Endothelial cell of hepatic sinusoid (primary cell): Measurements from ENCODE around the gene PLCZ1.
"Not testable (repeated sequence)": the region's sequence is repeated elsewhere in the genome, so short reads cannot be mapped to it uniquely, and the experiment has no call there.

Experiments used
- in situ Hi-C: cut with HindIII; loops from 2 replicates; pipeline ENCODE4 v1.10.0; 2017; ENCODE audit warnings: low sequenced_read_pairs

Gene PLCZ1

GRCh38 chr12:18703911-18704310 is 33.9 kb downstream of the PLCZ1 start:
- in situ Hi-C loops, result no loop called here

DNA sequence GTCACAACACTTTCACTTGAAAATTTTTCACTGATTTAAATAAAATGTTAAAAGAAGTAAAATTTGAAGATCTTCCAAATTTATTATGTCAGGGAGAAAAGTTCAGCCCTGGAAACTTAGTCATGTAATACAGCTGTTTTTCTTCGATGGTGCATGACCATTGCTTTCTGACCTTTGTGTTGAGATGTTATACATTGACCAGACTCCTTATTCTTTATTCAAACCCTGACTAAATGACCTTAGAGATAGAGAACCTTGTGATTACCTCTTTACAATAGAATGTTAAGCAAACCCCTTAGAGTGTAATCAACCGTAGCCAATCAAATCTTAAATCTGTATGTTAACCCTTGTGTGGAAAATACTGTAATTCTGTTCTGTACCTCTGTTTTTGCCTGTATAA is 34.5 kb downstream of the PLCZ1 start:
- in situ Hi-C loops, result no loop called here

DNA sequence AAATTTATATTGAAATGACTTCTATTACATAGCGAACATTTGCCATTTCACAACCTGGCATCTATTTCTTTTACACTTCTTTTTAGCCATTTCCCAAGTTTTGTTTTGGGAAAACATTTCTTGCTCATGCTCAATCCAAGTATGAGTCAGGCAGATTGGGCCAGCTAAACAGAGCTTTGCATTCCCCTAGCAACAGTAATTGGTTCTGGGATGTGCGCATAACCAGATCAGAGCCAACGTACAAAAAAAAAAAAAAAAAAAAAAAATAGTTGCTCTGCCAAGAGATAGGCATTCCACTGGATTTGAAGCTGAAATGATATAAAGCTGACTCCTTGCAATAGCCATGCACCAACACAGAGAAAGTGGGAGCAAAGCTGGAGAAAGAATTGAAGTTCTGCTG is 37.5 kb downstream of the PLCZ1 start:
- in situ Hi-C loops, result no loop called here

DNA sequence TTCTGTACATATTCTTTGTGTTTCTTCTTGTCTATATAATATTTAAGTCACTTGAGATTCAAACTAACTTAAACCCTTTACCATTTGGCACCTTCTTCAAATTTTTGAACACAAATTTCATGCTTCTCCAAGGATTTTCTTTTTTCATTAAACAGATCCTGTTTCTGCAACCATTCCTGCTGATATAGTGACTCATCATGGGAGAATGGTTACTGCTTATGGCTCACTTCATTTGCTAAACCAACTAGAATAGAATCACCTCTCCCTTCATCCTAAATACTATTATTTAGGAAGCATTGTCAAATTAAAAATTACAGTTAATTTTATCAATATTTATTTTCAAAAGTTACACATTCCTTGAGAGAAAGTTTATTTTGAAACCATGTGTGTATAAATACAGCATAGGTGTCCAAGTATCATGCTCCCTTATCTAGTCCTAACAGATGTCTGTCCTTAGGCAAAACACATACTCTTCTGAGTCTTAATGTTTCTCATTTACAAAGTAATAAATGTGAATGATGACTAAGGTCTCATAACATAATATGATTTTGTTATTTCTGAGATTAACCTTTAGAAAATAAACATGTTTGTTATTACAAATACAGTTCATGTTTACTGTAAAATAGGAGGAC is 40.7 kb downstream of the PLCZ1 start:
- in situ Hi-C loops, result no loop called here

DNA sequence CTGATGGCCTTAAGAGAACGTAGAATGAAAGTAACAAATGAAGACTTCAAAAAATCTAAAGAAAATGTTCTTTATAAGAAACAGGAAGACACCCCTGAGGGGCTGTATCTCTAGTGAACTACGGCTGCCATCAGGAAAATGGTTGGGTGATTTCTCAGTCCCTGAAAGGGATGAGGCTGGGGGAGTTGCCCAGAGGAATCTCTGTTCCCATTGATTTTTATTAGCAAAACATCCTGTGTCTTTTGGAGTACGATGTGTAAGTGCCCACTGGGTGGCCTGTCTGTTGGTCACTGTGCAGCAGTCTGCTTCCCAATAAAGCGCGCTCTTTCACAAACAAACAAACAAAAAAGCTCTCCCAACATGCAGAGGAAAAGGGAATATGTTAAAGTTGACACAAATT is 43.8 kb downstream of the PLCZ1 start:
- in situ Hi-C loops, result not testable (repeated sequence)

- in situ Hi-C loops, result no loop called here
Observed at GRCh38 chr12:18690653-18691052, 47.2 kb downstream of the PLCZ1 start.

GRCh38 chr12:18689771-18690170 is 48.0 kb downstream of the PLCZ1 start:
- in situ Hi-C loops, result loop anchor here (5.0 kb wide), 1 partner anchor 58 kb away; no protein-coding TSS in a partner anchor

GRCh38 chr12:18684430-18684829 is 53.4 kb downstream of the PLCZ1 start:
- in situ Hi-C loops, result no loop called here

GRCh38 chr12:18683327-18684013 is 54.3 kb downstream of the PLCZ1 start:
- in situ Hi-C loops, result no loop called here

- in situ Hi-C loops, result no loop called here
Observed at GRCh38 chr12:18681818-18682217, 56.0 kb downstream of the PLCZ1 start.

- in situ Hi-C loops, result no loop called here
Observed at GRCh38 chr12:18676996-18677588, 60.7 kb downstream of the PLCZ1 start.

DNA sequence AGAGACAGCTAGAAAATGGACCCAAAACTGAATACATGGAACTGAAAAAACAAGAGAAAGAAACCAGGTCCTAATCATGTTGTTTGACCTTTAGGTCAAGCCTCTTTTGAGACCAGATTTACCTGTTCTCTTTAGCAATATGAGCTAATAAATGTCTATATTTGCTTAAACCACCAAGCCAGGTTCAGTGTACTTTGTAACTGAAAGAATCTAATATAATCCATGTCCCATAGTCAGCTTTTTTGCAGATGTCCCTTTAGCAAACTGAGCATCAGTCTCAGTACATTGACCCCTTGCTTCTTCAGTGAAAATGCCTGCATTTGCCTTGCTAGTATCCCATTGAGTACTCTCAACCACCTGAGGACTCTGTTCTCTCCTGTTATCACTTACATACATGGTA is 61.7 kb downstream of the PLCZ1 start:
- in situ Hi-C loops, result no loop called here

GRCh38 chr12:18658829-18659228 is 79.0 kb downstream of the PLCZ1 start:
- in situ Hi-C loops, result no loop called here

DNA sequence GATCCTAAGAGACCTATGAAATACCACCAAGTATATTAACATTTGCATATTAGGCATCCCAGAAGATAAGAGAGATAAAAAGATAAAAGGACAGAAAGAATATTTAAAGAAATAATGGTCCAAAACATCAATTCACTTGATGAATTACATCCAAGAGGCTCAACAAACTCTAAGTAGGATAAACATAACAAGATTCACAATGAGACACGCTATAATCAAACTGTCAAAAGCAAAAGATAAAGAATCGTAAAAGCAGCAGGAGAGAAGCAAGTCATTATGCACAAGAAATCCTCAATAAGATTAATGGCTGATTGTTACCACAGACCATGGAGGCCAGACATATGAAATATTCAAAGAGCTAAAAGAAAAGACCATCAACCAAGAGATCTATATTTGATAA is 79.6 kb downstream of the PLCZ1 start:
- in situ Hi-C loops, result no loop called here

DNA sequence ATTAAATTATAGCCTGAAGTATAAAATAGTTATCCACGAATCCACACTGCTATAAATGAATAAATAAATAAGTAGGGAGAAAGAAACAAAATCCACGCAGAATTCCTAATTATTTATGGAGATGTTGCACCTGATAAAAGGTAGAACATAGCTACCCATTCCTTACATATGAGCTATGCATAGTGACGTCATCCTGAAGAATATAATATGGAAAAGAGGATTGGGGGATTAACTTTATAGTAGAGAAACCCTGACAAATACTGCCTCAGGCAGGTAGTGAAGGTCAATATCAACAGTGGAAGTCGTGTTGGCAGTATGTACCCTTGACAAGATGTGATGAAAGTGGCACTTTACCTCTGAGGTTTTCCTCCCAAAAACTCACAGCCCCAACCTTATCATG is 82.5 kb downstream of the PLCZ1 start:
- in situ Hi-C loops, result no loop called here

DNA sequence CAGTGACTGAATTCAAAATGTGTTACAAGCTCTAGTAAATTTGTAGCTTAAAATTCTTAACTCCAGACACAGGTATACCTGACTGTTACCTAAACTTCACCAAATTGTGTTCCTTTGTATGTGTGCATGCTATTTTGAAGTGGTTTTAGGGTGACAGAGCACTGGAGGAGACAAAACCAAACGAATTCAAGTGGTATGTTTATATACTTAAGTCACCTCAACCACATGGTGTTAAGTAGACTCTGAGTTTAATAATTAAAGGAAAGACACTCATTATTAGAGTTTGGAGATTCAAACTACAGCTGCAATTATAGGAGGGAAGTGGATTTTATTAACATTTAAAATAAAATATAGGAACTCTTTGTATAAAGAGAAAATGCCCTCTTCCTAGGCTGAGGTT is 84.3 kb downstream of the PLCZ1 start:
- in situ Hi-C loops, result no loop called here

DNA sequence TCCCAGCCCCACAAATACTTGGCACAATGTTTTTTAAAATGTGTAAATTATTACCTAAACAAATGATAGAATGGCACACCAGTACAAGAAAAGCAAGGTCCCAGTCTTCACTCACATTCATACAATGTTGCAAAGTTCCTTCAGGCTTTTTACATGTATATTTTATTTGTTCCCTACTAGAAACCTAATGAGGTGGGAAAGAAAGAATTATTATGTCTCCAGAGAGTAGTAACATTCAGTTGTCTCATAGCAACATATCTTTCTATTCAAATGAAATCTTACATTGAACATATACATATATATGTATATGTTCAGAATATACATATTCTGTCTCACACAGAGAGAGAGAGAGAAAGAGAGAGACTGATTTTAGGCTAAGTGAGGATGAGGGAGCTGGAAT is 85.2 kb downstream of the PLCZ1 start:
- in situ Hi-C loops, result no loop called here

DNA sequence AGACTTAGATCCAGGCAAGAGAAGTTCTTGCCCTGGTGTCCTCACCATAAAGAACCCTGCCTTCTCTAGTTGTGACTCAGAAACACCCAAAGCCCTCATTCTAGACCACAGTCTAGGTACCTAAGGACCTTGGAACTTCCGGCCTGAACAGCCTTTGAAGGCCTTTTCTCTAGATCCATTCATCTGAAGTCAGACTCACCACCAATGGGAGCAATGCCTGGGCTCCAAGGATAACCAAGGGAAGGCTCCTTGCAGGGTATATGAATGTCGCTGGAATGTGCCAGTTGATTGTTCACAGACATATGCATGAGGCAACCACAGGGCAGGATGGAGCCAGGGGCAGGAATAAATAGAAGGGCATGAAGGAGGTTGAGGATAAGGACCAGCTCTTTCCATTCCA is 86.3 kb downstream of the PLCZ1 start:
- in situ Hi-C loops, result no loop called here

DNA sequence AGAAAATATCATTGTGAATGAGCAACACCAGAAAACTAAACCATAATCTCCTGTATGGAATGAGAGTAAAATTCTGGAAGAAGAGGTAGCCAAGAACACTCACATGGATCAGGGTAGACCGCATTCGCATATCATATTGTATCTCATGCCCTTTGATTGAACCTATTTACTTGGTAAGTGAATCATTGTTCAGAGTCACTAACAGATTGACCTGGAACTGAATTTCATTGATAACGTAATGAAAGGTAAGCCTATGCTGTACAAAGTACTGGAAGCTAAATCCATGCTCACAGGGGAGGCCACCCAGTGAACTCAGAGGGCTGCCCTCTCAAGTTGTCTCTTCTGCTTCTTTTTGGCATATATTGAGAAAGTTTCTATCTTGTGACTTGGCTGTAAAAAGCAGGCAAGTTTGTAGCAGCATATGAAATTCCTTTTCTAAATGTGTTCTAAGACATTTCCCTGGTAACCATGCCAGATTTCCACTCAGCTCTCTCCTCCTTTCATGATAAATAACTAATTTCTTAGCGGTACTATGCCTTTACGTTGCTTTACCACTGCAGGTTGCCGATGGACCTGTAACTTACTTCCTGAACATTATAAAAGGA is 91.4 kb downstream of the PLCZ1 start:
- in situ Hi-C loops, result no loop called here

GRCh38 chr12:18644564-18644963 is 93.2 kb downstream of the PLCZ1 start:
- in situ Hi-C loops, result no loop called here

DNA sequence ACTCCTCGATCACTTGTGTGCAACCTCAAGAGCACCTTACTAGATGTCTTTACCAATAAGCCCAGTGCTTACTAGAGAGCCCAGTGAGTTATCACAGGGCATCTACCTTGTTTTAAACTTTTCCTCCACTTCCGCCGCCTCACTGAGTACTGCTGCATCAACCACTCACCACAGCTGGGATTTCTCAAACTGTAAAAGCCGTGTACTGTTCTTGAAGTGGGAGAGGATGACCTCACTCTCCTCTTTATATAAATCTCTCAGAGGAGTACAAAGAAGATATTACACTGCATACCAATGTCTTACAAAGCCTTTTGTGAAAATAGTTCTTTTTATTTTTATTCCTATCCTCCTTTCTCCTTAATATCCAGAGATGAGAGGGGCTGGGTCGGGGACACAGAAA is 94.1 kb downstream of the PLCZ1 start:
- in situ Hi-C loops, result no loop called here

GRCh38 chr12:18640321-18640955 is 97.4 kb downstream of the PLCZ1 start:
- in situ Hi-C loops, result no loop called here
